ENCODE measurements around the gene PPARD.
"Not testable (repeated sequence)": the region's sequence is repeated elsewhere in the genome, so short reads cannot be mapped to it uniquely, and the experiment has no call there.

The PPARD gene

GRCh38 chr6:35381132-35381531 is 38.8 kb downstream of the PPARD start:
- no peak for DNase-seq (ENCODE audit: low spot score)

- no peak for DNase-seq (ENCODE audit: low spot score)
These were observed 39.7 kb downstream of the PPARD start for GRCh38 chr6:35382015-35382414.

- no peak for DNase-seq (ENCODE audit: low spot score)
These were observed 43.3 kb downstream of the PPARD start for GRCh38 chr6:35385457-35386202.

- no peak for DNase-seq (ENCODE audit: low spot score)
These were observed 44.6 kb downstream of the PPARD start for GRCh38 chr6:35386989-35387388.

- no peak for DNase-seq (ENCODE audit: low spot score)
These were observed 45.7 kb downstream of the PPARD start for GRCh38 chr6:35388030-35388429.

GRCh38 chr6:35388772-35389352 is 46.5 kb downstream of the PPARD start:
- no peak for DNase-seq (ENCODE audit: low spot score)

GRCh38 chr6:35389386-35389785 is 47.0 kb downstream of the PPARD start:
- DNase-seq (ENCODE audit: low spot score): not testable (repeated sequence)

- DNase-seq (ENCODE audit: low spot score): no peak
These were observed 49.0 kb downstream of the PPARD start for GRCh38 chr6:35391240-35391968.

- no peak for DNase-seq (ENCODE audit: low spot score)
These were observed 49.8 kb downstream of the PPARD start for GRCh38 chr6:35392111-35392702.

GRCh38 chr6:35392773-35393672 is 50.7 kb downstream of the PPARD start:
- peak; percentile 10 for DNase-seq (ENCODE audit: low spot score)

GRCh38 chr6:35396991-35397390 is 54.6 kb downstream of the PPARD start:
- DNase-seq (ENCODE audit: low spot score): no peak

GRCh38 chr6:35397806-35398418 is 55.6 kb downstream of the PPARD start:
- no peak for DNase-seq (ENCODE audit: low spot score)

- no peak for DNase-seq (ENCODE audit: low spot score)
These were observed 56.2 kb downstream of the PPARD start for GRCh38 chr6:35398526-35398925.

GRCh38 chr6:35400111-35400510 is 57.8 kb downstream of the PPARD start:
- DNase-seq (ENCODE audit: low spot score): no peak

GRCh38 chr6:35400901-35401311 is 58.5 kb downstream of the PPARD start:
- no peak for DNase-seq (ENCODE audit: low spot score)

- DNase-seq (ENCODE audit: low spot score): no peak
These were observed 59.2 kb downstream of the PPARD start for GRCh38 chr6:35401514-35401913.

GRCh38 chr6:35402136-35402855 is 59.9 kb downstream of the PPARD start:
- no peak for DNase-seq (ENCODE audit: low spot score)

- DNase-seq (ENCODE audit: low spot score): no peak
These were observed 60.5 kb downstream of the PPARD start for GRCh38 chr6:35402856-35403191.

GRCh38 chr6:35403544-35404442 is 61.4 kb downstream of the PPARD start:
- DNase-seq (ENCODE audit: low spot score): no peak
